Measurements from ENCODE around the gene RAE1.

Gene RAE1

DNA sequence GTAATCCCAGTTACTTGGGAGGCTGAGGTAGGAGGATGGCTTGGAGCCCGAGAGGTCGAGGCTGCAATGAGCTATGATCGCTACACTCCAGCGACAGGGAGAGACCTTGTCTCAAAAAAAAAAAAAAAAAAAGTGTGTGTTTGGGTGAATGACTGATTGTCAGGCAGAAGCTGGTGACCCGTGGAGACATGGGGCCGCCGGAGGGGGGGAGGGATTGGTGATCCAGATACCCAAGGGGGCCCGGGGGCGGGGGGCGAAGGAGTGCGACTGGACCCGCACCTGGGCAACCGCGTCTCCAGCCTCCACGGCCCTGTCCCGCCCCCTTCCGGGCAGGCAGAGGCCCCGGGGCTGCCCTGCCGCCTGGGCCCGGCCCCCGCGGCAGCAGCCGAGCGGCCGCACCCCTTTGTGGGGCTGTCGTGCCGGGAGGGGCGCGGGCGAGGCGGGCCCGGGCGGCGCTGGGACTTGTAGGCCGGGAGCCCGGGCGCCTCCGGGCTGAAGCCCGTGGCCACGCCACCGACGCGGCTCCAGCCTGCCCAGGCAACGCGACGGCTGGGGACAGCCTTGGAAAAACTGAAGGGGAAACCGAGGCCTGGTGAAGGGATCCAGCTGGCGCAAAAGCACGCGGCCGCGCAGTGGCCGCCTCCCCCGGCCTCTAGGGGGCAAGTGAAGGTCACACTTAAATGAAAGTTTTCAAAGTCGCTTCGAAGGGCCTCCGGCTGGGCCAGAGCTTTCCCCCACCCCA, 38.1 kb downstream of the RAE1 start:
- DNase-seq (ENCODE audit: low read depth), result peak; percentile 50

DNA sequence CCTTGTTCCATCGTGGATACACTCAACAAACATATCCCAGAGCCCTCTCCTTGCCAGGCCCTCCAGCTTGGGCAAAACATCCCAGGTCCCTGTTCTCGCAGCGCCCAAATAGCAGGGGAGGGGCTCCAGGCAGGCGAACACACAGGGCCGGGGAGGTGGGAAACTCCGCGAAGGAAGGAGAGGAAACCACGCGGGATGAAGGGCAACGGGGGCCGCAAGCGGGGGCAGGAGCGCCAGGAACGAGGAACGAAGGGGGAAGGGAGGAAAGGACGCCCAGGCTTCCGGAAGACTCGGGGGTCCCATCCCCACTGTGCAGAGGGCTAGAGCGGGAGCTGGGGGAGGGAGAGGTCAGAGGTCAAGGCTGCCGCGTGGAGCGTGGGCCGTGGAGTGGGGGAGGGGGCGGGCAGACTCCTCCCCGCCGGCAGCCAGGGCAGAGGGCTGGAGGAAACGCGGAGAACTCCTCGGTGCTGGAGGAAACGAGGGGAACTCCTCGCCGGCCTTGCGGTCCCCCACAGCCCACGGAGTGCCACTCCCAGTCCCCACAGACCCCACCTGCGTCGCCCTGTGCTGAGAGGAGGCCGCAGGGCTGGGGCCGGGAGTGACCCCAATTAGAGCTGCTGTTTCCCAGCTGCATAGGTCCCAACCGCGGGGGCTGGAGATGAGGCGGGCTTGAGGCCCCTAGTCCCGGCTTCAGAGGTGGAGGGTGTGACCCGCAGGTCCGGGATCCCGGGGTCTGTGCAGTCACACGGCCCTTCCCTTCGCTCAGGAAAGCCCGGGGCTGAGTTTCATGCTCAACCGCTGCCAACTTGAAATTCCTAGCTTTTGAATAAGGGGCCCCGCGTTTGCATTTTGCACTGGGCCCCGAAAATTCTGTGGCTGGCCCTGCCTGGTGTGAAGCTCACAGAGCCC, 38.9 kb downstream of the RAE1 start:
- DNase-seq (ENCODE audit: low read depth), result peak; percentile 56

- peak; percentile 67 for DNase-seq (ENCODE audit: low read depth)
Observed at GRCh38 chr20:57390604-57391438, 39.8 kb downstream of the RAE1 start, which contains the start of gene RBM38. TSS of gene RBM38 (plus strand) at chr20:57391396. CDS start at chr20:57391582, 186 bp downstream.

GRCh38 chr20:57391439-57392301, 40.6 kb downstream of the RAE1 start:
- no peak for DNase-seq (ENCODE audit: low read depth)

DNA sequence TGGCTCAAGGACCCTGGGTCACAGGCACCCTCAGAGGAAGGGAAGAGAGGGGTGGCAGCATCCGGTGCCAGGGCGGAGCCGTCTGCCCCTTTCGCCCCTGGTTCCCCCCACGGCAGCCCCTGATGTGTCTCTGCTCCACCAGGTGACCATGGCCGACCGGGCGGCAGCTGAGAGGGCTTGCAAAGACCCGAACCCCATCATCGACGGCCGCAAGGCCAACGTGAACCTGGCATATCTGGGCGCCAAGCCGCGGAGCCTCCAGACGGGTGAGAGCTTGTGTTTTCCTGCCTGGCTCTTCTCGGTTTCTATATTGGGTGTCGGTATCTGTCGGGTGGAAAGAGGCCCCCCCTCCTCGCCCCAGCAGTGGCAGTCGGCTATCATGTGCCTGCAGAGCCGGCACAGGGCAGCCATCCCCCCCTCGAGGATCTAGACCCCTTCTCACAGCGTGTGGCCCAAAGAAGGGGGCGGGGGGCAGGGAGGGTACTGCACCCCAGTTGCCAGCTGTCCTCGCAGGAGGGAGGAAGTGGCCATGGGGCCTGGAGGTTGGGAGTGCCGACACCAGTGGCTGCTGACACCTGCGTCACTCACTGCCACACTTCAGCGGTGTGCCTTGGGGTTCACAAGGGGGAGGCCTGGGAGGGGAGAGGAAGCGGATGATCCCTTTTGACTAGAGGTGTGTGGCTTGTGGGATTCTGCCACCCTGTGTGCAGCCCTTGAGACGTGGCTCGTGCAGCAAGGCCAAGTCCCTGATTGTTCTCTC, 41.6 kb downstream of the RAE1 start:
- DNase-seq (ENCODE audit: low read depth), result peak; percentile 64

- no peak for DNase-seq (ENCODE audit: low read depth)
Observed at GRCh38 chr20:57393321-57394120, 42.5 kb downstream of the RAE1 start.

GRCh38 chr20:57394121-57395082, 43.3 kb downstream of the RAE1 start:
- no peak for DNase-seq (ENCODE audit: low read depth)

DNA sequence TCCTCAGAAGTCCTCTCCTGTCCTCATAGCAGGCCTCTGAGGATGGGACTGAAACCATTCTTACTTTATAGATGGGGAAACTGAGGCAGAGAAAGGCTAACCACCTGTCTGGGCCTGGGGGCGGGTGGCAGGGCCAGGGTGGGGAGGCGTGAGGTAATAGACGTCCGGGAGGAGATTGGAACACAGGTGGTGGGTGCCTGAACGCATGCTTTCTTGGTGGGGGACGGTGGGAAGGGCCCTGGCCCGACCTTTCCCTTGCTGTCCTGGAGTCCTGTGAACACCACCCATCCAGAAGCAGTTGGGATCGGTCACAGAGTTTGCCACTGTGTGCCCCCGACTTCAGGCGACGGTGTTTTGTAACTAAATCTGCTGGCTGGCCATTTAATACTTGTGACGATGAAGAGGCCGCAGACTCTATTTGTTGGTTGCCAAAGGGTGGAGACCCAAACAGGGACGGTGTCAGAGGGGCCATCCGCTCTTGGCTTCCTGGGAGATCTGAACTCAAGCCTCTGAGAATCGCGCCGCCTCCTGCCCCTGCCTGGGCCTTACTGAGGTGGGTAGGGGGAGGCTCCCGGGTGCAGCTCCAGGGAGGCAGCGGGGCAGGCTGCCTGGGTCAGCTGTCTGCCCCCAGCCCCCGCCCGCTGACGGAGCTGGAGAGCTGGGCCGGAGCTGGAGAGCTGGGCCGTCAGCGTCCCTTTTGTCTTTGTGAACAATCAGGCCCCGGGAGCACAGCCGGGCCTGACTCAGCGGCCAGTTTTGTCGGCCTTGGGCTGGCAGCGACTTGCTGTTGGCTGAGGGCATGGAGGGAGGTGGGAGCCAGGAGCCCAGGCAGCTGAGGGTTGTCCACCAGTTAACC, 44.3 kb downstream of the RAE1 start:
- DNase-seq (ENCODE audit: low read depth), result no peak

- no peak for DNase-seq (ENCODE audit: low read depth)
Observed at GRCh38 chr20:57396212-57396983, 45.3 kb downstream of the RAE1 start.

- DNase-seq (ENCODE audit: low read depth), result no peak
Observed at GRCh38 chr20:57396984-57397692, 46.1 kb downstream of the RAE1 start.

- DNase-seq (ENCODE audit: low read depth), result no peak
Observed at GRCh38 chr20:57397693-57398108, 46.6 kb downstream of the RAE1 start.

- DNase-seq (ENCODE audit: low read depth), result peak; percentile 90
Observed at GRCh38 chr20:57398231-57398821, 47.3 kb downstream of the RAE1 start.

DNA sequence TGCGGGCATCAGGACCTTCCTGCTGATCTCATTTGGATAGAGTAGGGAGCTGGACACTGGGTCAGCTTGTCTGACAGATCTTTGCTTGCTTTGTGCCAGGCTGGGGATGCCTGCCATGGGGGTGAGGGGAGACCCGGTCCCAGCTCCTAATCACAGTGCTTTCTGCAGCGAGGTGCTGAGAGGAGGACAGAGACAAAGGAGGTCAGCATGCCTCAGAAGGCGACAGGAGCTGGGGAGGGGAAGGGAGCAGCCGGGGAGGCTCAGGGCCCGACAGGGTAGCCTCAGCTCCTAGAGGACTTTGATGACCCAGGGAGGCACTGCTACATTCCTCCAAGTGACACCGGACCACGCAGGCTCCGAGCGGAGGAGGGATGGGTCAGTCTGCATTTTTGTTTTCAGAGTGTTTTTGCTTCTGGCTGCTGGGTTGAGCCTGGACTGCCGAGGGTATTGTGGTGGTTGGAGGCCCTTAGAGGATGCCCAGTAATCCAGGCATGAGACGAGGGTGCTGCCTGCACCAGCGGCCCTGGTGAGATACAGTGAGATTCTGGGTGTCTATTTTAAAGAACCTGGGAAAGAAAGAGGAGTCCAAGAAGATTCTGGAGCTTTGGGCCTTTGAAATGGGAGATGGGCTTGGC, 48.0 kb downstream of the RAE1 start:
- no peak for DNase-seq (ENCODE audit: low read depth)

DNA sequence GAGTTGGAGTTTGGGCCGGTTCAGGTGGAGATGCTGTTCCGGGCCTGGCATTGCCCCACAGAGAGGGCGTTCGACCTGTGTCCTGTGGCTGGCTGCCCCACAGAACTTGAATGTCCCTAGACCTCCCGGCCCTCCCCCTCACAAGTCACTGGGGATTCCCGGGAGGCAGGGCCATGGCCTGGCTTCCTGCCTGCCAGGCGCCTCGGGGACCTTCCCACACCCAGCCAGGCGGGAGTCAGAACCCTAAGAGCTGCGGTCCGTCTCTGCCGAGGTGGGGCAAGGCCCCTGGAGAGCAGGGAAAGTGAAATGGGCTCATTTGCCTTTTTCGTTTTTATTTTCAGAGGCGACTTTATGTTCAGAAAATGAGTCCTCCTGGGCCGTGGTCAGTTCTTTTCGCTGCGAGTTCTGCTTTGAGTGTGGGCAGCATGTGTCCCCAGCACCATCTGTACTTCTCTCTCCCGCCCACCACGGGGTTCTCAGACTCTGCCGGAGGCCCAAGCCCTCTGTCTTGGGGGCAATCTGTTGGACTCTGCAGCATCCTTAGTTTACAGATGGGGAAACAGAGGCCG, 48.6 kb downstream of the RAE1 start:
- DNase-seq (ENCODE audit: low read depth), result no peak

DNA sequence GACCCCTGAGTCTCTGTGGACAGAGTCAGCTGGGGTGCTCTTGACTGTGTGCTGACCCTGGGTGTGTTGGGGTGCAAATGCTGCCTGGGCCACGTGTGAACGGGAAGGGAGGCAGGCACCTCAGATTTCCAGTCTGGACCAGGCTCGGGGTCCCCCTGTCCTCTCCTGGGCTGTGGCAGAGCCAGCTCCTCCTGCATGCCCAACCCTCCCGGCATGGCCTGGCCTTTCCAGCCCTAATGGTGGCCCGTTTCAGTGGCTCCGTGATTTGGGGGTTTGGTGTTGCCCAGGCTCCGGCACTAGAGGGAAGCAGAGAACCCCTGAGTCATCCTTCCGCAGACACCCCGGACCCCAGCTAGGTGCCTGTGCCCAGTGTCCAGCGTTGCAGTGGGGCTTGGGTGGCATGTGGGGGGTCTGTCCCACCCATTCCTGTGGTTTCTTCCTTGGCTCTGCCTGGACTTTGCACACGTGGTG, 49.2 kb downstream of the RAE1 start:
- DNase-seq (ENCODE audit: low read depth), result no peak

Measured in stimulated activated CD8-positive, alpha-beta memory T cell treated with anti-CD3 and anti-CD28 coated beads, Interleukin-12 subunit alpha, Interleukin-12 subunit beta, amount 100 ng/mL, for 4 hours (primary cell).